Daoy (cell line): ENCODE measurements around the gene ATP8A2. TPM values are rescaled to one million over a fixed set of nuclear protein-coding genes. Genes with fewer than 3 reads are reported as not detected.

ENCODE experiments used
- DNase-seq: peaks from one replicate; pipeline ENCODE4 v3.0.0-alpha.2; 2015; ENCODE audit warnings: low read depth
- total RNA-seq: library from RNA; depleted of rRNA; stranded (reverse); fragments of >200 nt; shearing (Covaris generic); gene quantifications from 2 replicates; pipeline ENCODE4 v1.2.3, GENCODE V29; 2014

Gene ATP8A2
- total RNA-seq, 1 experiment from 2014 or later: 2.7 TPM

GRCh38 chr13:25731037-25731436, 359.3 kb downstream of the ATP8A2 start:
- DNase-seq: no peak

GRCh38 chr13:25731536-25731935, 359.8 kb downstream of the ATP8A2 start:
- DNase-seq: peak; percentile 26

- DNase-seq: peak; percentile 71
Measured at GRCh38 chr13:25732111-25732865, 360.5 kb downstream of the ATP8A2 start.

- peak; percentile 62 for DNase-seq
Measured at GRCh38 chr13:25733001-25733491, 361.3 kb downstream of the ATP8A2 start.

GRCh38 chr13:25733696-25734435, 362.1 kb downstream of the ATP8A2 start:
- no peak for DNase-seq

GRCh38 chr13:25738342-25739196, 366.8 kb downstream of the ATP8A2 start:
- peak; percentile 62 for DNase-seq

- no peak for DNase-seq
Measured at GRCh38 chr13:25739376-25739775, 367.6 kb downstream of the ATP8A2 start.

GRCh38 chr13:25741796-25742195, 370.0 kb downstream of the ATP8A2 start:
- no peak for DNase-seq

- DNase-seq: no peak
Measured at GRCh38 chr13:25742220-25742619, 370.4 kb downstream of the ATP8A2 start.

- DNase-seq: no peak
Measured at GRCh38 chr13:25743421-25743820, 371.6 kb downstream of the ATP8A2 start.

- no peak for DNase-seq
Measured at GRCh38 chr13:25744178-25744577, 372.4 kb downstream of the ATP8A2 start.

- DNase-seq: no peak
Measured at GRCh38 chr13:25746131-25746530, 374.4 kb downstream of the ATP8A2 start.

GRCh38 chr13:25752957-25753551, 381.3 kb downstream of the ATP8A2 start:
- peak; percentile 91 for DNase-seq

GRCh38 chr13:25753976-25754375, 382.2 kb downstream of the ATP8A2 start:
- peak; percentile 73 for DNase-seq

GRCh38 chr13:25756251-25756650, 384.5 kb downstream of the ATP8A2 start:
- no peak for DNase-seq

GRCh38 chr13:25756912-25757311, 385.1 kb downstream of the ATP8A2 start:
- DNase-seq: no peak

- DNase-seq: no peak
Measured at GRCh38 chr13:25761041-25761440, 389.3 kb downstream of the ATP8A2 start.

GRCh38 chr13:25762281-25762680, 390.5 kb downstream of the ATP8A2 start:
- no peak for DNase-seq

- no peak for DNase-seq
Measured at GRCh38 chr13:25762795-25763377, 391.1 kb downstream of the ATP8A2 start.

- DNase-seq: no peak
Measured at GRCh38 chr13:25764378-25764777, 392.6 kb downstream of the ATP8A2 start.

- no peak for DNase-seq
Measured at GRCh38 chr13:25765266-25765665, 393.5 kb downstream of the ATP8A2 start.
